OCI-LY7 (cell line): ENCODE results near the gene RHBG. TPM values are rescaled to one million over a fixed set of nuclear protein-coding genes. Genes with fewer than 3 reads are reported as not detected.

Source experiments
- BruUV-seq: library from RNA; stranded (reverse); fragments of 400-500 nt; replicated peaks from 2 replicates; lab custom pipeline; 2021; lab: Mats Ljungman, UMichigan
- CTCF ChIA-PET: fragments of 300-600 bp; sonication (Branson Sonifier 250); formaldehyde crosslinking; loops from one replicate; lab custom pipeline; 2022; ENCODE audit warnings: antibody characterized with exemption; ENCODE audit not compliant: unreplicated experiment; lab: Charles Lee
- POLR2A ChIA-PET: fragments of 300-600 bp; sonication (Branson Sonifier 250); formaldehyde crosslinking; loops from one replicate; lab custom pipeline; 2022; ENCODE audit warnings: antibody characterized with exemption; lab: Charles Lee
- DNase-seq: peaks from one replicate; pipeline ENCODE4 v3.0.0-alpha.2; 2015; ENCODE audit warnings: low spot score
- H2AFZ ChIP-seq: fragments of 200-600 bp; sonication (generic), shearing (Covaris generic); 2 replicates; pipeline ENCODE4 v1.6.1; 2014; ENCODE audit warnings: mild to moderate bottlenecking, antibody characterized with exemption, low read length, moderate library complexity
- H3K27ac ChIP-seq: fragments of 200-600 bp; sonication (generic); 2 replicates; pipeline ENCODE4 v1.5.1; 2014; ENCODE audit warnings: mixed run types, low read depth, mild to moderate bottlenecking, moderate library complexity, low read length, inconsistent platforms; ENCODE audit not compliant: poor library complexity, severe bottlenecking
- H3K36me3 ChIP-seq: fragments of 200-600 bp; sonication (generic); 2 replicates; pipeline ENCODE4 v1.6.1; 2014; ENCODE audit warnings: mild to moderate bottlenecking, antibody characterized with exemption, low read length, moderate library complexity, mixed read lengths; ENCODE audit not compliant: insufficient read depth
- H3K4me1 ChIP-seq: fragments of 200-600 bp; sonication (generic); 2 replicates; pipeline ENCODE4 v1.5.1; 2014; ENCODE audit warnings: mild to moderate bottlenecking, low read length; ENCODE audit not compliant: insufficient read depth, poor library complexity, severe bottlenecking
- H3K4me2 ChIP-seq: fragments of 200-600 bp; sonication (generic); 2 replicates; pipeline ENCODE4 v1.6.1; 2014; ENCODE audit warnings: mild to moderate bottlenecking, low read length
- H3K4me3 ChIP-seq: fragments of 200-600 bp; sonication (generic); 2 replicates; pipeline ENCODE4 v1.5.1; 2014; ENCODE audit warnings: mild to moderate bottlenecking, low read depth, low read length; ENCODE audit not compliant: poor library complexity, severe bottlenecking
- H3K79me2 ChIP-seq: fragments of 200-600 bp; sonication (generic); 2 replicates; pipeline ENCODE4 v1.6.1; 2016; ENCODE audit warnings: low read depth, mild to moderate bottlenecking, low read length, moderate library complexity, mixed read lengths; ENCODE audit not compliant: insufficient read depth
- H3K9me2 ChIP-seq: fragments of 200-600 bp; sonication (generic); 2 replicates; pipeline ENCODE4 v1.6.1; 2016; ENCODE audit warnings: mild to moderate bottlenecking, low read length, mixed read lengths; ENCODE audit not compliant: insufficient read depth
- H3K9me3 ChIP-seq: fragments of 200-600 bp; sonication (generic); 2 replicates; pipeline ENCODE4 v1.6.1; 2014; ENCODE audit warnings: mild to moderate bottlenecking, mixed run types, low read length, mixed read lengths
- H4K20me1 ChIP-seq: fragments of 200-600 bp; sonication (generic); 2 replicates; pipeline ENCODE4 v1.6.1; 2014; ENCODE audit warnings: mild to moderate bottlenecking, antibody characterized with exemption, low read length, moderate library complexity, mixed read lengths; ENCODE audit not compliant: insufficient read depth
- EZH2phosphoT487 ChIP-seq: fragments of 200-600 bp; sonication (generic); IDR thresholded peaks from 2 replicates; pipeline ENCODE4 v1.6.1; 2018; ENCODE audit warnings: low read depth, borderline replicate concordance, mild to moderate bottlenecking, mixed run types, antibody characterized with exemption, low read length, moderate library complexity, mixed read lengths
- intact Hi-C: fragments of 100-400 bp; cut with micrococcal nuclease; formaldehyde crosslinking; loops from one replicate; pipeline ENCODE4 v1.10.0; 2022; ENCODE audit not compliant: unreplicated experiment
- total RNA-seq, 2 experiments: library from RNA; depleted of rRNA in 1 of 2; stranded (reverse); fragments of >200 nt in 1 of 2; shearing (Covaris generic) in 1 of 2; gene quantifications; 2 replicates each; pipeline ENCODE4 v1.2.3, GENCODE V29; 2014 to 2022
- TF ChIP-seq, protein P1 (sequence below): fragments of 200-600 bp; sonication (generic); conservative IDR thresholded peaks from 2 replicates; pipeline ENCODE4 v1.5.1; 2014; ENCODE audit warnings: mild to moderate bottlenecking, antibody characterized with exemption, low read length, moderate library complexity, mixed read lengths

RHBG gene
- total RNA-seq, 2 experiments from 2014 or later: not detected

DNA sequence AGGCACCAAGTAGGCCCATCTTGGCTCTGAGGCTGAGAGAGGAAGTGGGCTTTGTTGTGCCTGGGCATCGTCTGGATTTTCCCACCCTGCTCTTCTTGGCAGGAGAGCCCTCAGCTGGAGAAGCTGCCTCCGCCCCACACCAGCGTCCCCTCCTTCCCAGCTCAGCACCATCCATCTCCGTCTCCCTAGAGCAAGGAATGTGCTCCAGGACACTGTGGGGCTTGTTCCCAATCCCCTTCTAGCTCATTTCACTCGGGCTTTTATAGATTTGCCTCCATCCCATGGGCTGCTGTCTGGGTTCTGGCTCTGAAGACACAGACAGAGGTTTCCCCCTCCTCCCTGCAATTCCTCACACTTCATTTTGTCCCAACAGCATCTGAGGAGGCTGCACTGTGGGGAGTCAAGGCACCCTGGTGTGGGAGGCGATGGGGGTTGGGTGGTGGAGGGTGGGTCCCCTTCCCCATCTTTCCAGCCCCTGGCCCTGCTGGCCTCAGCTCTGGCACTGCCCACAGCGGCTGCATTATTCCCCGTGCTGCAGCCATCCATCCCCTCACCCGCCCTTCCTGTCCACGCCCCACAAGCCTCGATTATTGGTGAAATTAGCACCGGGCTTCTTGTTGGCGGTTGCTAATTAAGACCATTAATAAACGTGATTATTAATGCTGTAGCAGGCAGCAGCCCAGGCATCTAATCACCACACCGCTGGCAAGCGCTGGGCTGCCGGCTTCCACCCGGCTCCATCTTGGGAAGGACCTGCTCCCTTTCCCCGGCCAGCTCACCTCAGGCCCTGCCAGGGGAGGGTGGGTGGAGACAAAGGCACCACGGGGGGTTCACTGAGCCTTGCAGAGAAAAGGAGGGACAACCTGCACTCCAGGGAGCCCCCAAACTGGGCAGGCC lies 21.7 kb downstream of the RHBG start:
- ChIA-PET CTCF (no interaction called here), POLR2A (interaction anchor here (0.6 to 1.2 kb wide), 2 partner anchors 14 to 296 kb away, joined by 3 read pairs; no protein-coding TSS in a partner anchor)
- Histone ChIP-seq H4K20me1 (no peaks in the 10 kb centered on the region), H3K4me2 (no peak overlapping the region), H3K9me3 (no peaks in the 10 kb centered on the region), H3K27ac (no peak overlapping the region), H2AFZ (no peak overlapping the region), H3K4me1 (peaks cover 3% of the 10 kb centered on the region), H3K4me3 (no peak overlapping the region), H3K9me2 (no peaks in the 10 kb centered on the region), H3K36me3 (no peaks in the 10 kb centered on the region), H3K79me2 (no peaks in the 10 kb centered on the region)
- TF ChIP-seq, protein P1, sequence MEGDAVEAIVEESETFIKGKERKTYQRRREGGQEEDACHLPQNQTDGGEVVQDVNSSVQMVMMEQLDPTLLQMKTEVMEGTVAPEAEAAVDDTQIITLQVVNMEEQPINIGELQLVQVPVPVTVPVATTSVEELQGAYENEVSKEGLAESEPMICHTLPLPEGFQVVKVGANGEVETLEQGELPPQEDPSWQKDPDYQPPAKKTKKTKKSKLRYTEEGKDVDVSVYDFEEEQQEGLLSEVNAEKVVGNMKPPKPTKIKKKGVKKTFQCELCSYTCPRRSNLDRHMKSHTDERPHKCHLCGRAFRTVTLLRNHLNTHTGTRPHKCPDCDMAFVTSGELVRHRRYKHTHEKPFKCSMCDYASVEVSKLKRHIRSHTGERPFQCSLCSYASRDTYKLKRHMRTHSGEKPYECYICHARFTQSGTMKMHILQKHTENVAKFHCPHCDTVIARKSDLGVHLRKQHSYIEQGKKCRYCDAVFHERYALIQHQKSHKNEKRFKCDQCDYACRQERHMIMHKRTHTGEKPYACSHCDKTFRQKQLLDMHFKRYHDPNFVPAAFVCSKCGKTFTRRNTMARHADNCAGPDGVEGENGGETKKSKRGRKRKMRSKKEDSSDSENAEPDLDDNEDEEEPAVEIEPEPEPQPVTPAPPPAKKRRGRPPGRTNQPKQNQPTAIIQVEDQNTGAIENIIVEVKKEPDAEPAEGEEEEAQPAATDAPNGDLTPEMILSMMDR: no peak
- no peak for TF ChIP-seq EZH2phosphoT487
- BruUV-seq: no TSS peak
- no peak for DNase-seq
- intact Hi-C loops: no loop called here

- no TSS peak for BruUV-seq
- CTCF ChIA-PET: no interaction called here
- no peak overlapping the region for H3K4me2 ChIP-seq
- H3K4me1 ChIP-seq: no peaks in the 10 kb centered on the region
- TF ChIP-seq, protein P1: no peak
- no peak for TF ChIP-seq EZH2phosphoT487
- H3K9me3 ChIP-seq: no peaks in the 10 kb centered on the region
- H2AFZ ChIP-seq: no peak overlapping the region
- H3K79me2 ChIP-seq: no peaks in the 10 kb centered on the region
- no peaks in the 10 kb centered on the region for H4K20me1 ChIP-seq
- no peak overlapping the region for H3K27ac ChIP-seq
- DNase-seq: no peak
- H3K4me3 ChIP-seq: no peak overlapping the region
- H3K36me3 ChIP-seq: no peaks in the 10 kb centered on the region
- POLR2A ChIA-PET: interaction anchor here (0.6 to 1.2 kb wide), 2 partner anchors 14 to 297 kb away, joined by 3 read pairs; no protein-coding TSS in a partner anchor
- H3K9me2 ChIP-seq: no peaks in the 10 kb centered on the region
- intact Hi-C loops: no loop called here
Measured at GRCh38 chr1:156391366-156391677, 22.3 kb downstream of the RHBG start.

- ChIA-PET POLR2A (interaction anchor here (1.2 kb wide), 1 partner anchor 13 kb away, joined by 3 read pairs; no protein-coding TSS in a partner anchor), CTCF (no interaction called here)
- no peak for DNase-seq
Measured at GRCh38 chr1:156391701-156392100, 22.7 kb downstream of the RHBG start.

More at GRCh38 chr1:156391701-156392100, 22.7 kb downstream of the RHBG start:
- intact Hi-C loops: no loop called here
- Histone ChIP-seq H3K79me2 (no peaks in the 10 kb centered on the region), H3K9me2 (no peaks in the 10 kb centered on the region), H3K36me3 (no peaks in the 10 kb centered on the region), H3K4me3 (no peak overlapping the region), H3K4me1 (no peaks in the 10 kb centered on the region), H3K4me2 (no peak overlapping the region), H4K20me1 (no peaks in the 10 kb centered on the region), H3K27ac (no peak overlapping the region), H3K9me3 (no peaks in the 10 kb centered on the region), H2AFZ (no peak overlapping the region)
- TF ChIP-seq, protein P1: no peak
- no peak for TF ChIP-seq EZH2phosphoT487
- no TSS peak for BruUV-seq
